Endothelial cell of umbilical vein (primary cell): ENCODE results near the gene WASF2. TPM values are rescaled to one million over a fixed set of nuclear protein-coding genes. Genes with fewer than 3 reads are reported as not detected.

Experiments
- BruUV-seq: library from RNA; stranded (reverse); fragments of 400-500 nt; replicated peaks from 2 replicates; lab custom pipeline; 2021; lab: Mats Ljungman, UMichigan
- CTCF ChIA-PET: fragments of 300-600, 350-600 bp; sonication (Branson Sonifier 250); formaldehyde crosslinking; loops from one replicate; lab custom pipeline; 2021; ENCODE audit warnings: antibody characterized with exemption, inconsistent platforms; lab: Charles Lee
- POLR2A ChIA-PET: fragments of 300-600, 350-600 bp; sonication (Branson Sonifier 250); formaldehyde crosslinking; loops from one replicate; lab custom pipeline; 2021; ENCODE audit warnings: antibody characterized with exemption, inconsistent platforms; lab: Charles Lee
- DNase-seq: peaks from one replicate; pipeline ENCODE4 v3.0.0-alpha.2; 2011; ENCODE audit warnings: low read depth, low spot score
- FAIRE-seq: peaks from 2 replicates; lab custom pipeline; 2011; peaks lifted over from hg19 to GRCh38; lab: Jason Lieb, UNC
- H2AFZ ChIP-seq: 2 replicates; pipeline ENCODE4 v1.6.0; 2012; ENCODE audit warnings: low read depth, low read length, control low read depth, inconsistent platforms
- H3K27ac ChIP-seq: 2 replicates; pipeline ENCODE4 v1.5.1; 2011; ENCODE audit warnings: low read depth, mild to moderate bottlenecking, control low read depth, low read length, moderate library complexity; ENCODE audit not compliant: insufficient read depth
- H3K27me3 ChIP-seq, 2 experiments: 2 replicates each; pipeline versions ENCODE4 v1.6.0 to v1.6.1; 2011; ENCODE audit warnings: low read length in 2 of 2, mixed read lengths in 1 of 2; ENCODE audit not compliant: control insufficient read depth in 2 of 2, insufficient read depth in 2 of 2
- H3K36me3 ChIP-seq, 2 experiments: 2 replicates in 1 of 2; 3 replicates in 1 of 2; pipeline ENCODE4 v1.5.1; 2011; ENCODE audit warnings: low read length in 2 of 2, mild to moderate bottlenecking in 1 of 2, moderate library complexity in 1 of 2; ENCODE audit not compliant: control insufficient read depth in 2 of 2, insufficient read depth in 2 of 2; ENCODE audit errors: extremely low read depth in 1 of 2
- H3K4me1 ChIP-seq: 3 replicates; pipeline ENCODE4 v1.5.1; 2011; ENCODE audit warnings: mild to moderate bottlenecking, low read length; ENCODE audit not compliant: control insufficient read depth, insufficient read depth; ENCODE audit errors: extremely low read depth
- H3K4me2 ChIP-seq: 2 replicates; pipeline ENCODE4 v1.6.1; 2011; ENCODE audit warnings: low read length, control low read depth, mixed read lengths; ENCODE audit not compliant: insufficient read depth
- H3K4me3 ChIP-seq, 3 experiments: fragments of 200-600 bp in 1 of 3; sonication (generic), shearing (Covaris generic) in 1 of 3; replicated peaks in 1 of 3; 2 replicates each; pipeline ENCODE4 v1.5.1; 2011 to 2016; ENCODE audit warnings: control low read depth in 3 of 3, low read length in 3 of 3, mild to moderate bottlenecking in 2 of 3, inconsistent platforms in 1 of 3, low read depth in 1 of 3, moderate library complexity in 1 of 3; ENCODE audit not compliant: insufficient read depth in 1 of 3
- H3K79me2 ChIP-seq: 2 replicates; pipeline ENCODE4 v1.6.0; 2012; ENCODE audit warnings: low read length, inconsistent platforms; ENCODE audit not compliant: control insufficient read depth, insufficient read depth
- H3K9ac ChIP-seq: replicated peaks from 2 replicates; pipeline ENCODE3; 2011; ENCODE audit warnings: low read length, control low read depth; ENCODE audit not compliant: insufficient read depth; ENCODE audit errors: extremely low read depth
- H3K9me1 ChIP-seq: replicated peaks from 3 replicates; pipeline ENCODE4 v1.6.0; 2011; ENCODE audit warnings: mild to moderate bottlenecking, low read length; ENCODE audit not compliant: control insufficient read depth, insufficient read depth; ENCODE audit errors: extremely low read depth
- H3K9me3 ChIP-seq: replicated peaks from 2 replicates; pipeline ENCODE4 v1.5.1; 2012; ENCODE audit warnings: low read length, inconsistent platforms; ENCODE audit not compliant: control insufficient read depth, insufficient read depth
- H4K20me1 ChIP-seq: replicated peaks from 2 replicates; pipeline ENCODE3; 2011; ENCODE audit warnings: mild to moderate bottlenecking, low read length; ENCODE audit not compliant: control insufficient read depth, insufficient read depth; ENCODE audit errors: extremely low read depth
- FOS ChIP-seq: IDR thresholded peaks from 2 replicates; pipeline ENCODE4 v1.6.1; 2011; ENCODE audit warnings: mild to moderate bottlenecking, low read length, moderate library complexity, borderline replicate concordance; ENCODE audit not compliant: insufficient read depth
- dilution Hi-C: fragments of 300-500 bp; cut with MboI; formaldehyde crosslinking; loops from one replicate; pipeline ENCODE4 v1.15.0; 2019; ENCODE audit warnings: low sequenced_read_pairs; ENCODE audit not compliant: extremely low pct_ligation_motif_present
- intact Hi-C: fragments of 100-400 bp; cut with micrococcal nuclease; formaldehyde crosslinking; loops from one replicate; pipeline ENCODE4 v1.10.0; 2022
- polyA plus RNA-seq, 4 experiments: library from polyadenylated mRNA; depleted of rRNA in 3 of 4; stranded (reverse) in 3 of 4; unstranded in 1 of 4; fragments of >200 nt; gene quantifications; 2 replicates each; pipeline versions ENCODE4 v1.2.1 to v1.2.3, GENCODE V29; 2011 to 2012; ENCODE audit warnings: missing spikeins in 1 of 4
- total RNA-seq: library from RNA; stranded (reverse); gene quantifications from 2 replicates; pipeline ENCODE4 v1.2.3, GENCODE V29; 2021
- TF ChIP-seq, protein P1 (sequence below), 2 donors: IDR thresholded peaks; 1 replicate in 1 of 2; 2 replicates in 1 of 2; pipeline ENCODE4 v1.5.1; 2011; ENCODE audit warnings: low read length in 2 of 2, mild to moderate bottlenecking in 2 of 2, moderate library complexity in 2 of 2, control low read depth in 1 of 2, inconsistent platforms in 1 of 2, low read depth in 1 of 2; ENCODE audit not compliant: insufficient read depth in 1 of 2; ENCODE audit errors: extremely low read depth in 1 of 2

WASF2 gene
- total and polyA plus RNA-seq, 2 donors (not counting 3 experiments of a cell fraction or from before 2014, with no cell fraction given) = 76.9 to 172 TPM

DNA sequence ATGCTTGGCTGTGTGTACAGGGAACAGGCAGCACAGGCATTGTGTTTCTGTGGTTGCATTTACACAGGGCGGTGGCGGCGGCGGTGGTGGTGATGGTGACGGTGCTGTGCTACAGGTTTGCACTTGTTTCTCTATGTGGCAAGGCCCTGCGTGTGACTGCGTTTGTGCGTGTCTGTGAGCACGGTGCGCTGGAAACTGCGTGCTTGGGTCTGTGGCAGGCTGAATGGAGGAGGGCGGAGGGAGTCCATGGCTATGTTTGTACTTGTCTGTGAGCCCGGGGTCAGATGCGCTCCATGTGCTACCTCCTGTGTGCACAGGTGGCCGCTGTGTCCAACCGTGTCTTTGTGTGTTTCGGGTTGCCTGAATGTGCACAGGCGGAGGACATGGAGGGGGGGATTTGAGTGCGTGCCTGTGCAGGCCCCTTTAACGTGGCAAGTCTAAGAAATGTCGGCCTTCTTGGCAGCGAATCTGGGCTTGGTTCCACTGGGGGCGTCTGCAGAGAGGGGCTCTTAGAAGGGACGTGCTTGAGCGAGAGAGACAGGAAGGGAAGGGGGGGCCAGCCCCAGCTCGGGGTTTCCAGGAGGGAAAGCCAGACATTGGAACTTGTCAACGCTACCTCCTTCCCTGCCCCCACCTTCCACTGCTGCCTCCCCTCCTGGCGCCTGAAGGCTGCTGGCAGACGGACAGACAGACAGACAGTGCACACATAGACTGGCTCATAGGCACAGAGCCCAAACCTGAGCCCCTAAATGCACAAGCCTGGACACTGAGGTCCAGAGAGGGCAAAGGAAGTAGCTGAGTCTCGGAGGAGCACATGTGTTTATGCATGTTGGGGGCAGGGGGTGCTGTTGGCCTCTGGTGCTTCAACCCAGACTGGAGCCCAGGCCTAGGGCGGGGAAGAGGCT is 32.7 kb upstream of the WASF2 start:
- Histone ChIP-seq H3K27me3 (no peaks in the 10 kb centered on the region), H3K4me1 (peaks cover 13% of the 10 kb centered on the region), H3K36me3 (no peaks in the 10 kb centered on the region), H4K20me1 (no peaks in the 10 kb centered on the region), H3K4me3 (no peak overlapping the region), H3K79me2 (no peaks in the 10 kb centered on the region), H3K9ac (no peak overlapping the region), H3K9me3 (no peaks in the 10 kb centered on the region), H2AFZ (peak overlapping the region; percentile 55), H3K27ac (no peak overlapping the region), H3K4me2 (no peak overlapping the region), H3K9me1 (no peaks in the 10 kb centered on the region)
- ChIA-PET POLR2A (no interaction called here), CTCF (interaction anchor here (0.6 to 2.1 kb wide), 12 partner anchors 8 to 222 kb away, joined by 3 to 6 read pairs (median 3); partner anchors contain the start of gene WASF2)
- peak; percentile 52 for FAIRE-seq
- TF ChIP-seq FOS = no peak
- TF ChIP-seq, protein P1, sequence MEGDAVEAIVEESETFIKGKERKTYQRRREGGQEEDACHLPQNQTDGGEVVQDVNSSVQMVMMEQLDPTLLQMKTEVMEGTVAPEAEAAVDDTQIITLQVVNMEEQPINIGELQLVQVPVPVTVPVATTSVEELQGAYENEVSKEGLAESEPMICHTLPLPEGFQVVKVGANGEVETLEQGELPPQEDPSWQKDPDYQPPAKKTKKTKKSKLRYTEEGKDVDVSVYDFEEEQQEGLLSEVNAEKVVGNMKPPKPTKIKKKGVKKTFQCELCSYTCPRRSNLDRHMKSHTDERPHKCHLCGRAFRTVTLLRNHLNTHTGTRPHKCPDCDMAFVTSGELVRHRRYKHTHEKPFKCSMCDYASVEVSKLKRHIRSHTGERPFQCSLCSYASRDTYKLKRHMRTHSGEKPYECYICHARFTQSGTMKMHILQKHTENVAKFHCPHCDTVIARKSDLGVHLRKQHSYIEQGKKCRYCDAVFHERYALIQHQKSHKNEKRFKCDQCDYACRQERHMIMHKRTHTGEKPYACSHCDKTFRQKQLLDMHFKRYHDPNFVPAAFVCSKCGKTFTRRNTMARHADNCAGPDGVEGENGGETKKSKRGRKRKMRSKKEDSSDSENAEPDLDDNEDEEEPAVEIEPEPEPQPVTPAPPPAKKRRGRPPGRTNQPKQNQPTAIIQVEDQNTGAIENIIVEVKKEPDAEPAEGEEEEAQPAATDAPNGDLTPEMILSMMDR (IDR thresholded peaks at IDR 0.05; ENCODE audit: extremely low read depth in 1 of 2, insufficient read depth in 1 of 2, low read depth in 1 of 2, low read length in 2 of 2) = peak in 1 of 2 donors; percentile 33
- dilution Hi-C loops = no loop called here
- BruUV-seq = no TSS peak
- DNase-seq = peak; percentile 31
- intact Hi-C loops = no loop called here
